Activated CD4-positive, alpha-beta memory T cell treated with anti-CD3 and anti-CD28 coated beads, Interleukin-2, amount 10 ng/mL, durations not matched to agents 7 days and 5 days (primary cell): Measurements from ENCODE around the gene MYPN. TPM values are rescaled to one million over a fixed set of nuclear protein-coding genes. Genes with fewer than 3 reads are reported as not detected.

ENCODE experiments used
- CTCF ChIA-PET: fragments of 350-600 bp; sonication (Branson Sonifier 250); formaldehyde crosslinking; loops from one replicate; lab custom pipeline; 2021; ENCODE audit warnings: antibody characterized with exemption, inconsistent platforms; lab: Charles Lee
- POLR2A ChIA-PET: fragments of 350-600 bp; sonication (Branson Sonifier 250); formaldehyde crosslinking; loops from one replicate; lab custom pipeline; 2021; ENCODE audit warnings: antibody characterized with exemption; lab: Charles Lee
- DNase-seq: peaks from one replicate; pipeline ENCODE4 v3.0.0-alpha.2; 2020
- H3K27ac Mint-ChIP-seq: one replicate; pipeline ENCODE4 v1.8.0; 2021; ENCODE audit warnings: mild to moderate bottlenecking, mixed read lengths
- H3K27me3 Mint-ChIP-seq: one replicate; pipeline ENCODE4 v1.8.0; 2021; ENCODE audit warnings: mixed read lengths
- H3K36me3 Mint-ChIP-seq: one replicate; pipeline ENCODE4 v1.8.0; 2021; ENCODE audit warnings: low read depth, mixed read lengths
- H3K4me1 Mint-ChIP-seq: one replicate; pipeline ENCODE4 v1.8.0; 2021; ENCODE audit warnings: mixed read lengths
- H3K4me3 Mint-ChIP-seq: one replicate; pipeline ENCODE4 v1.8.0; 2021; ENCODE audit warnings: mild to moderate bottlenecking, mixed read lengths
- H3K9me3 Mint-ChIP-seq: one replicate; pipeline ENCODE4 v1.8.0; 2021; ENCODE audit warnings: mixed read lengths
- total RNA-seq, 2 experiments: library from RNA; stranded (reverse); gene quantifications; one replicate each; pipeline ENCODE4 v1.2.3, GENCODE V29; 2021

MYPN gene
- total RNA-seq, 2 experiments from 2014 or later, result not detected

- CTCF ChIA-PET, result interaction anchor here (1.4 kb wide), 1 partner anchor 9 kb away, joined by 3 read pairs; no protein-coding TSS in a partner anchor
- Mint-ChIP-seq H3K4me3 (no peak overlapping the region), H3K9me3 (no peaks in the 10 kb centered on the region), H3K27me3 (no peaks in the 10 kb centered on the region), H3K4me1 (peaks cover 9% of the 10 kb centered on the region), H3K27ac (no peak overlapping the region), H3K36me3 (no peaks in the 10 kb centered on the region)
- DNase-seq, result no peak
- POLR2A ChIA-PET, result interaction anchor here (0.6 kb wide), 1 partner anchor 74 kb away, joined by 3 read pairs; no protein-coding TSS in a partner anchor
Measured at GRCh38 chr10:68165643-68166042, 56.4 kb downstream of the MYPN start.

GRCh38 chr10:68166871-68167585, 57.7 kb downstream of the MYPN start:
- Mint-ChIP-seq H3K4me1 (peaks cover 9% of the 10 kb centered on the region), H3K9me3 (no peaks in the 10 kb centered on the region), H3K27ac (no peak overlapping the region), H3K27me3 (no peaks in the 10 kb centered on the region), H3K4me3 (no peak overlapping the region), H3K36me3 (no peaks in the 10 kb centered on the region)
- ChIA-PET POLR2A (no interaction called here), CTCF (interaction anchor here (1.4 kb wide), 1 partner anchor 10 kb away, joined by 3 read pairs; no protein-coding TSS in a partner anchor)
- no peak for DNase-seq

- DNase-seq, result no peak
- Mint-ChIP-seq H3K27me3 (no peaks in the 10 kb centered on the region), H3K4me3 (no peak overlapping the region), H3K27ac (no peak overlapping the region), H3K36me3 (no peaks in the 10 kb centered on the region), H3K4me1 (peaks cover 9% of the 10 kb centered on the region), H3K9me3 (no peaks in the 10 kb centered on the region)
- POLR2A ChIA-PET, result no interaction called here
- CTCF ChIA-PET, result interaction anchor here (1.6 kb wide), 1 partner anchor 11 kb away, joined by 4 read pairs; no protein-coding TSS in a partner anchor
Measured at GRCh38 chr10:68167586-68168189, 58.4 kb downstream of the MYPN start.

GRCh38 chr10:68171539-68172080, 62.3 kb downstream of the MYPN start:
- no peak overlapping the region for H3K27ac Mint-ChIP-seq
- no peaks in the 10 kb centered on the region for H3K36me3 Mint-ChIP-seq
- H3K4me1 Mint-ChIP-seq, result peaks cover 1% of the 10 kb centered on the region
- ChIA-PET POLR2A (no interaction called here), CTCF (no interaction called here)
- no peaks in the 10 kb centered on the region for H3K27me3 Mint-ChIP-seq
- no peak overlapping the region for H3K4me3 Mint-ChIP-seq
- DNase-seq, result no peak
- no peaks in the 10 kb centered on the region for H3K9me3 Mint-ChIP-seq

- H3K4me1 Mint-ChIP-seq, result no peaks in the 10 kb centered on the region
- H3K27ac Mint-ChIP-seq, result no peak overlapping the region
- H3K9me3 Mint-ChIP-seq, result no peaks in the 10 kb centered on the region
- CTCF ChIA-PET, result no interaction called here
- DNase-seq, result no peak
- H3K36me3 Mint-ChIP-seq, result no peaks in the 10 kb centered on the region
- H3K27me3 Mint-ChIP-seq, result peaks cover 5% of the 10 kb centered on the region
- no peak overlapping the region for H3K4me3 Mint-ChIP-seq
- POLR2A ChIA-PET, result no interaction called here
Measured at GRCh38 chr10:68172324-68172723, 63.0 kb downstream of the MYPN start.

- ChIA-PET CTCF (no interaction called here), POLR2A (no interaction called here)
- H3K27ac Mint-ChIP-seq, result no peak overlapping the region
- no peaks in the 10 kb centered on the region for H3K36me3 Mint-ChIP-seq
- DNase-seq, result no peak
- peaks cover 7% of the 10 kb centered on the region for H3K27me3 Mint-ChIP-seq
- no peaks in the 10 kb centered on the region for H3K4me1 Mint-ChIP-seq
- no peak overlapping the region for H3K4me3 Mint-ChIP-seq
- no peaks in the 10 kb centered on the region for H3K9me3 Mint-ChIP-seq
Measured at GRCh38 chr10:68175949-68176348, 66.7 kb downstream of the MYPN start.

- ChIA-PET CTCF (interaction anchor here (1.5 to 1.8 kb wide), 2 partner anchors 20 to 36 kb away, joined by 4 to 6 read pairs; no protein-coding TSS in a partner anchor), POLR2A (no interaction called here)
Measured at GRCh38 chr10:68176797-68177196, 67.5 kb downstream of the MYPN start.

GRCh38 chr10:68178592-68178991, 69.3 kb downstream of the MYPN start:
- ChIA-PET CTCF (interaction anchor here (1.8 kb wide), 1 partner anchor 34 kb away, joined by 6 read pairs; no protein-coding TSS in a partner anchor), POLR2A (no interaction called here)
- H3K4me1 Mint-ChIP-seq, result no peaks in the 10 kb centered on the region
- peaks cover 7% of the 10 kb centered on the region for H3K27me3 Mint-ChIP-seq
- DNase-seq, result no peak
- no peak overlapping the region for H3K27ac Mint-ChIP-seq
- H3K4me3 Mint-ChIP-seq, result no peak overlapping the region
- H3K9me3 Mint-ChIP-seq, result no peaks in the 10 kb centered on the region
- H3K36me3 Mint-ChIP-seq, result no peaks in the 10 kb centered on the region

More at GRCh38 chr10:68176797-68177196, 67.5 kb downstream of the MYPN start:
- H3K4me3 Mint-ChIP-seq, result no peak overlapping the region
- H3K4me1 Mint-ChIP-seq, result no peaks in the 10 kb centered on the region
- no peak for DNase-seq
- H3K9me3 Mint-ChIP-seq, result no peaks in the 10 kb centered on the region
- H3K27me3 Mint-ChIP-seq, result peaks cover 7% of the 10 kb centered on the region
- H3K27ac Mint-ChIP-seq, result no peak overlapping the region
- no peaks in the 10 kb centered on the region for H3K36me3 Mint-ChIP-seq

GRCh38 chr10:68179016-68179415, 69.7 kb downstream of the MYPN start:
- ChIA-PET POLR2A (no interaction called here), CTCF (no interaction called here)
- H3K36me3 Mint-ChIP-seq, result no peaks in the 10 kb centered on the region
- no peak for DNase-seq
- peaks cover 7% of the 10 kb centered on the region for H3K27me3 Mint-ChIP-seq
- H3K9me3 Mint-ChIP-seq, result no peaks in the 10 kb centered on the region
- H3K27ac Mint-ChIP-seq, result no peak overlapping the region
- H3K4me3 Mint-ChIP-seq, result no peak overlapping the region
- no peaks in the 10 kb centered on the region for H3K4me1 Mint-ChIP-seq

GRCh38 chr10:68180490-68180889, 71.2 kb downstream of the MYPN start:
- Mint-ChIP-seq H3K36me3 (no peaks in the 10 kb centered on the region), H3K27me3 (peaks cover 11% of the 10 kb centered on the region), H3K4me3 (no peak overlapping the region), H3K9me3 (no peaks in the 10 kb centered on the region), H3K27ac (no peak overlapping the region), H3K4me1 (no peaks in the 10 kb centered on the region)
- ChIA-PET CTCF (interaction anchor here (1.7 kb wide), 1 partner anchor 23 kb away, joined by 5 read pairs; no protein-coding TSS in a partner anchor), POLR2A (no interaction called here)
- no peak for DNase-seq

GRCh38 chr10:68184546-68184945, 75.3 kb downstream of the MYPN start:
- no peak overlapping the region for H3K4me3 Mint-ChIP-seq
- CTCF ChIA-PET, result no interaction called here
- H3K4me1 Mint-ChIP-seq, result no peaks in the 10 kb centered on the region
- no peaks in the 10 kb centered on the region for H3K9me3 Mint-ChIP-seq
- H3K36me3 Mint-ChIP-seq, result no peaks in the 10 kb centered on the region
- peaks cover 26% of the 10 kb centered on the region for H3K27me3 Mint-ChIP-seq
- H3K27ac Mint-ChIP-seq, result no peak overlapping the region
- DNase-seq, result no peak
- POLR2A ChIA-PET, result no interaction called here

- POLR2A ChIA-PET, result no interaction called here
- no peaks in the 10 kb centered on the region for H3K36me3 Mint-ChIP-seq
- CTCF ChIA-PET, result no interaction called here
- H3K27me3 Mint-ChIP-seq, result peaks cover 28% of the 10 kb centered on the region
- H3K9me3 Mint-ChIP-seq, result no peaks in the 10 kb centered on the region
- H3K4me1 Mint-ChIP-seq, result no peaks in the 10 kb centered on the region
- no peak overlapping the region for H3K4me3 Mint-ChIP-seq
- no peak for DNase-seq
- H3K27ac Mint-ChIP-seq, result no peak overlapping the region
Measured at GRCh38 chr10:68185085-68185484, 75.8 kb downstream of the MYPN start.

GRCh38 chr10:68188835-68189234, 79.5 kb downstream of the MYPN start:
- Mint-ChIP-seq H3K36me3 (no peaks in the 10 kb centered on the region), H3K9me3 (no peaks in the 10 kb centered on the region), H3K27me3 (peaks cover 50% of the 10 kb centered on the region), H3K4me1 (no peaks in the 10 kb centered on the region), H3K27ac (no peak overlapping the region), H3K4me3 (no peak overlapping the region)
- POLR2A ChIA-PET, result no interaction called here
- DNase-seq, result no peak
- CTCF ChIA-PET, result no interaction called here
